22Rv1 (cell line): ENCODE results near the gene IRGC.

Experiments
- H3K27ac ChIP-seq: fragments of 450-650 bp; 2 replicates; pipeline ENCODE4 v1.5.1; 2017
- ZFX ChIP-seq: fragments of 450-650 bp; IDR thresholded peaks from 2 replicates; pipeline ENCODE4 v1.6.1; 2017; ENCODE audit warnings: antibody characterized with exemption, borderline replicate concordance
- TF ChIP-seq, protein P1 (sequence below): fragments of 450-650 bp; IDR thresholded peaks from 2 replicates; pipeline ENCODE4 v1.5.1; 2017; ENCODE audit warnings: mild to moderate bottlenecking

The IRGC gene

DNA sequence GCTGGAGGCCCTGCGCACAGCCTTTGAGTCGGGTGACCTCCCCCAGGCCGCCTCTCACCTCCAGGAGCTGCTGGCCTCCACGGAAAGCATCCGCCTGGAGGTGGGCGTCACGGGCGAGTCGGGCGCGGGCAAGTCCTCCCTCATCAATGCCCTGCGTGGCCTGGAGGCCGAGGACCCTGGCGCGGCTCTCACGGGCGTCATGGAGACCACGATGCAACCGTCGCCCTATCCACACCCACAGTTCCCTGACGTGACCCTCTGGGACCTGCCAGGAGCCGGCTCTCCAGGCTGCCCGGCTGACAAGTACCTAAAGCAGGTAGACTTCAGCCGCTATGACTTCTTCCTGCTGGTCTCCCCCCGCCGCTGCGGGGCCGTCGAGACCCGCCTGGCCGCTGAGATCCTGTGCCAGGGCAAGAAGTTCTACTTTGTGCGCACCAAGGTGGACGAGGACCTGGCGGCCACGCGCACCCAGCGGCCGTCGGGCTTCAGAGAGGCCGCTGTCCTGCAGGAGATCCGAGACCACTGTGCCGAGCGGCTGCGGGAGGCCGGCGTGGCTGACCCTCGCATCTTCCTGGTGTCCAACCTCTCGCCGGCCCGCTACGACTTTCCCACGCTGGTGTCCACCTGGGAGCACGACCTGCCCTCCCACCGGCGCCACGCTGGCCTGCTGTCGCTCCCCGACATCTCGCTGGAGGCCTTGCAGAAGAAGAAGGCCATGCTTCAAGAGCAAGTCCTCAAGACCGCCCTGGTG is 2.9 kb downstream of the IRGC start:
- H3K27ac ChIP-seq, result no peak overlapping the region
- no peak for TF ChIP-seq ZFX
- TF ChIP-seq, protein P1, sequence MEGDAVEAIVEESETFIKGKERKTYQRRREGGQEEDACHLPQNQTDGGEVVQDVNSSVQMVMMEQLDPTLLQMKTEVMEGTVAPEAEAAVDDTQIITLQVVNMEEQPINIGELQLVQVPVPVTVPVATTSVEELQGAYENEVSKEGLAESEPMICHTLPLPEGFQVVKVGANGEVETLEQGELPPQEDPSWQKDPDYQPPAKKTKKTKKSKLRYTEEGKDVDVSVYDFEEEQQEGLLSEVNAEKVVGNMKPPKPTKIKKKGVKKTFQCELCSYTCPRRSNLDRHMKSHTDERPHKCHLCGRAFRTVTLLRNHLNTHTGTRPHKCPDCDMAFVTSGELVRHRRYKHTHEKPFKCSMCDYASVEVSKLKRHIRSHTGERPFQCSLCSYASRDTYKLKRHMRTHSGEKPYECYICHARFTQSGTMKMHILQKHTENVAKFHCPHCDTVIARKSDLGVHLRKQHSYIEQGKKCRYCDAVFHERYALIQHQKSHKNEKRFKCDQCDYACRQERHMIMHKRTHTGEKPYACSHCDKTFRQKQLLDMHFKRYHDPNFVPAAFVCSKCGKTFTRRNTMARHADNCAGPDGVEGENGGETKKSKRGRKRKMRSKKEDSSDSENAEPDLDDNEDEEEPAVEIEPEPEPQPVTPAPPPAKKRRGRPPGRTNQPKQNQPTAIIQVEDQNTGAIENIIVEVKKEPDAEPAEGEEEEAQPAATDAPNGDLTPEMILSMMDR, result no peak

DNA sequence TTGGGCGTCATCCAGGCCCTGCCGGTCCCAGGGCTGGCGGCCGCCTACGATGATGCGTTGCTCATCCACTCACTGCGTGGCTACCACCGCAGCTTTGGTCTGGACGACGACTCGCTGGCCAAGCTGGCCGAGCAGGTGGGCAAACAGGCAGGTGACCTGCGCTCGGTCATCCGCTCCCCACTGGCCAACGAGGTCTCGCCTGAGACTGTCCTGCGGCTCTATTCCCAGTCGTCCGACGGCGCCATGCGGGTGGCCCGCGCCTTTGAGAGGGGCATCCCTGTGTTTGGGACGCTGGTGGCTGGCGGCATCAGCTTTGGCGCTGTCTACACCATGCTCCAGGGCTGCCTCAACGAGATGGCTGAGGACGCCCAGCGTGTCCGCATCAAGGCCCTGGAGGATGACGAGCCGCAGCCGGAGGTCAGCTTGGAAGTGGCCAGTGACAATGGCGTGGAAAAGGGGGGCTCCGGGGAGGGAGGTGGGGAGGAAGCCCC is 3.5 kb downstream of the IRGC start:
- H3K27ac ChIP-seq, result no peak overlapping the region
- TF ChIP-seq, protein P1, result no peak
- TF ChIP-seq ZFX, result no peak

DNA sequence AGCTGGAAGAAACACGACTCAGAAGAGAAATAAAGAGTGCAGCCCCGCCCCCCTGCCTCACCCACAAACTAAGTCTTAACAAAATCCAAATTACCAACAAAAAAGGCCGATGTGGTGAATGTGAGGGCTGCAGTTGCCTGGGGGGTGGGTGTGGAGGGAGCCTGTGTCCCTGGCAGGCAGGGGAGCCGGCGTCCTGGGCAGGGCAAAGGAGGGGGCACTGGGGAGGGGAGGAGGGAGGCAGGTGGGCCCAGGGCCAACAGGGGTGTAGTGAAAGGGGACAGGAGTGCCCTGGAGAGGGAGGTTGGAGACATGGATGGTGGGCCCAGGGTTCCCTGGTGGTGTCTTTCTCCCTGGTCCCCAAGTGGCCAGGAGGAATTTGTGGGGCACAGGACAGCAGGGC is 4.0 kb downstream of the IRGC start:
- no peak overlapping the region for H3K27ac ChIP-seq
- TF ChIP-seq, protein P1, result no peak
- no peak for TF ChIP-seq ZFX

DNA sequence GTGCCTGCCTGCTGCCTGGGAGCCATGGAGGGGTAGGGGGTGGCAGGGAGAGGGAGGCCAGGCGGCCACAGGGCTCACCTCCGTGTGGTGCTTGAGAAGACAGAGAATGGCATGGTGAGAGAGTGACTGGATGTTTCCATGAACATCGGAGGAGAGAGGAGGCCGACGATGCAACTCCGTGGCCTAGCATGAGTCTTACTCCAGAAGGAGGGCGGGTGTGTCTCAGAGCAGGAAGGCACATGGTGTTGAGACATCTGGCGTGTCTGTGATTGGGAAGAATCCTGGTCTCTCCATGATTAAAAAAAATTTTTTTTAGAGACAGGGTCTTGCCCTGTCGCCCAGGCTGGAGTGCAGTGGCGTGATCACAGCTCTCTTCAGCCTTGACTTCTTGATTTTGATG is 5.1 kb downstream of the IRGC start:
- H3K27ac ChIP-seq, result no peak overlapping the region
- no peak for TF ChIP-seq ZFX
- TF ChIP-seq, protein P1, result no peak

DNA sequence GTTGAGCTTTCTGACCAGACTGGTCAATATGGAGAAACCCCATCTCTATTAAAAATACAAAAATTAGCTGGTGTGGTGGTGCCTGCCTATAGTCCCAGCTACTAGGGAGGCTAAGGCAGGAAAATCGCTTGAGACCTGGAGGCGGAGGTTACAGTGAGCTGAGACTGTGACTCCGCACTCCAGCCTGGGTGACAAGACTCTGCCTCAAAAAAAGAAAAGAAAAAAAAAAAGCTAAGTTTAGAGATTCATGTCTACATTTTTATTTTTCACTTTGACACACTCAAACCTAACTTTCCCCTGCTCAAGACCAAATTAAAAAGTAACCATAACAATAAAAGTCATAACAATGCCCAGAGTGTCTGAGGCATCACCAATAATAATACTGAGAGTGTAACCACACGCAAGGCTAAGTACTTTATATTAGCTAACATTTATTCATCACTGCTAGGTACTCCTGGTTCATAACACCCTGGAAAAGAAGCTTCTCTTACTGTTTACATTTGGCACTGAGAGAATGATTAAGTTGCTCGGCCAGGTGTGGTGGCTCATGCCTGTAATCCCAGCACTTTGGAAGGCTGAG is 5.7 kb downstream of the IRGC start:
- TF ChIP-seq, protein P1, result no peak
- no peak for TF ChIP-seq ZFX
- no peak overlapping the region for H3K27ac ChIP-seq

DNA sequence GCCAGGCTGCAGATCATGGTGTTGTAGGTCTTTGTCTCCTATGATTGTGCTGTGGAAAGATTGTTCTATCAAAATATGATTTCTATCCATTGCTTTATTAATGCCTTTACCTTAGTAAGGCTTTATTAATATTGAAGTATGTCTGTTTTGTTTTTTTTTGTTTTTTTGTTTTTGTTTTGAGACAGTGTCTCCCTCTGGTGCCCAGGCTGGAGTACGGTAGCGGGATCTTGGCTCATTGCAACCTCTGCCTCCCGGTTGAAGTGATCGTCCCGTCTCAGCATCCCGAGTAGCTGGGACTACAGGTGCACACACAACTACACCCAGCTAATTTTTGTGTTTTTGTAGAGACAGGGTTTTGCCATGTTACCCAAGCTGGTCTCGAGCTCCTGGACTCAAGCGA is 7.7 kb downstream of the IRGC start:
- TF ChIP-seq ZFX, result no peak
- TF ChIP-seq, protein P1, result peak; percentile 52
- no peak overlapping the region for H3K27ac ChIP-seq

DNA sequence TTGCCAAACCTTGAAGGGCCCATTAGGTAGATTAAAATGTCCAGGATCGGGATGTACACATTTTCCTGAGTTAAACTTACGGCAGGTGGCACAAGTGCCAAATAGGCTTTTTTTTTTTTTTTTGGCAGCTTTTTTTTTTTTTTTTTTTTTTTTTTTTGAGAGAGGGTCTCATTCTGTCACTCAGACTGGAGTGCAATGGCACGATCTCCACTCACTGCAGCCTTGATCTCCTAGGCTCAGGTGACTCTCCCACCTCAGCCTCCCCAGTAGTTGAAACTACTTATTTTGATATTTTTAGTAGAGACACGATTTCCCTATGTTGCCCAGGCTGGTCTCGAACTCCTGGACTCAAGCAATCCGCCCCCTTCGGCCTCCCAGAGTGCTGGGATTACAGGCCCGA is 9.0 kb downstream of the IRGC start:
- no peak overlapping the region for H3K27ac ChIP-seq
- TF ChIP-seq ZFX, result no peak
- TF ChIP-seq, protein P1, result no peak
